T-helper 2 cell treated with Interferon-gamma antibody and Interleukin-4, amounts not matched to agents 100 ng/mL and 5 ng/mL, for 36 hours (primary cell): ENCODE results near the gene WNT9B. TPM values are rescaled to one million over a fixed set of nuclear protein-coding genes. Genes with fewer than 3 reads are reported as not detected.

ENCODE experiments used
- intact Hi-C: fragments of 100-400 bp; cut with micrococcal nuclease; formaldehyde crosslinking; loops from one replicate; pipeline ENCODE4 v1.15.1; 2023
- total RNA-seq: library from RNA; stranded (reverse); gene quantifications from 2 replicates; pipeline ENCODE4 v1.2.3, GENCODE V29; 2022

WNT9B gene
- total RNA-seq, 1 donor from 2014 or later = not detected

DNA sequence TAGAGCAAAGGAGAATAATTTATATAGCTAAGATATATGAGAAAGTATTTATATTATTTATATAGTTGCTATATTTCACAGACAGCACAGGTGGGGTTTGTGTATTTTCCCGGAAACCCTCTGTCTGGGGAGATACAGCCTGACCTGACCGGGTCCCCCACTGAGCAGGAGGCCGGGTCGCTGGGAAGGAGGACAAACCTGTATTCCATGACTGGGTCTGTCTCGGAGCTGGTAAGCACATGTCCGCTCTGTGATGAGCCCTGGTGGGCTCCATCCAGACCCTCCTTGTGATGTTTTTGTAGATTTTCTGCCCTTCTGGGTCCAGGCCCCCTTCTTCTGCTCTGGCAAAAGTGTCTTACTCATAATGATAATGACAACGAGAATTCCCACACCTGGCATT lies 27.7 kb downstream of the WNT9B start:
- intact Hi-C loops = no loop called here

DNA sequence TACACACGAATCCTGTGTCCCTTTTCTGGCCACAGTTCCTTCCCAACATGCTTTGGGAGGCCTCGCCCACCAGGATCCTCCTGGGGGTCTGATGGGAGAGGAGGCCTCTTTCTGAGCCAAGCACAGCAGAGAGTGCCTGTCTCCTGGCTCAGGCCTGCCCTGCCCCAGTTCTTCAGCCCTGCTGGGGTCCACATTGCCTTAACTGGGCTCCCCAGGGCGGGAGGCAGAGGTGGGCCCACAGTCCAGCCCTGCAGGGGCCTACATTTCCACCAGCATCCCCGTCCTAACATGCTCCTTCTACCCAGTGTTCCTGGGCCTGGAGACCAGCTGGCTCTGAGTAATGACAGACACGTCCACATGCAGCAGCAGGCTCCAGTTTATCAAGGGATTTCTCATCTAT lies 29.6 kb downstream of the WNT9B start:
- intact Hi-C loops = no loop called here

DNA sequence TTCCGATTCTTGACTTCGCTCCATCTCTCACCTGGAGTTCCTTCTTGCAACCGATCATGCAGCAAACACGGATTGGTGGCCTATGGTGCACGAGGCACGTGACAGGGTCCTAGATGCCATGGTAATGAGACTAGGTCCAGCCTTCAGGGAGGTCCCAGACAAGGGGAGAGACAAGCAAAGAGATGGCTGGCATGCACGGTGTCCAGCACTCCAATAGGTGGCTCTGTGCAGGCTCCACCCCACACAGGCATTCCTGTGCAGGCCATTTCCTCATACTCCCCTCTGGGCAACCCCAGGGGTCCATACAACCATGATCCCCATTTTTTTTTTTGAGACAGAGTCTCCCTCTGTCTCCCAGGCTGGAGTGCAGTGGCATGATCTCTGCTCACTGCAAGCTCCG lies 31.3 kb downstream of the WNT9B start:
- intact Hi-C loops = no loop called here

DNA sequence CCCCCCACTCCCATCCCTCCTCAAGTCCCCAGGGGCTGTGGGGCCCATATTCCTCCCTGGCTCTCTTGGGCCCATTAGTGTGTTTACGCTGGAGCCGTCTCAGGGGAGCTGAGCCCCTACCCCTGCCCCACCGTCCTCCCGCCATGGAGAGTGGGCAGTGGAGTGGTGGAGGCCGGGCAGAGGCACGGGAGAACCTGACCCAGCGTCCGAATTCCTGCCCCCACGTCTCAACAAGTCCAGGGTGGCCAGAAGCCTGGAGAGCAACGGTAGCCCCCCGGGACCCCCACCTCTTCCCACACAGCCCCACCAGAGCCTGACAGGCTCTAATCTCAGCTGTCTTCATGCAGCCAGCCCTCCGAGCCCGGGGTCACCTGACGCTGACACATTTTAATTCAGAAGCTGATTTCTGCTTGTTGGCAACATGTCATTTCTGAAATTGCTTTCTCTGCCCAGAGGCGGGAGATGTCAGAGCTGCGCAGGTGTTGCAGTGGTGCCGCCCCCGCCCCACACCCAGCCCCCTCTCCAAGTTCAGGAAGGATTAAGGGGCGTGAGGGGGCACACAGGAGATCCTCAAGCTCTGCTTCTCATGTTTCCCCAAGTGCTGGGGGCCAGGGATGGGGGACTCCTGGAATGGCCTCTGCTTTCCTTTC lies 32.6 kb downstream of the WNT9B start:
- intact Hi-C loops = no loop called here

DNA sequence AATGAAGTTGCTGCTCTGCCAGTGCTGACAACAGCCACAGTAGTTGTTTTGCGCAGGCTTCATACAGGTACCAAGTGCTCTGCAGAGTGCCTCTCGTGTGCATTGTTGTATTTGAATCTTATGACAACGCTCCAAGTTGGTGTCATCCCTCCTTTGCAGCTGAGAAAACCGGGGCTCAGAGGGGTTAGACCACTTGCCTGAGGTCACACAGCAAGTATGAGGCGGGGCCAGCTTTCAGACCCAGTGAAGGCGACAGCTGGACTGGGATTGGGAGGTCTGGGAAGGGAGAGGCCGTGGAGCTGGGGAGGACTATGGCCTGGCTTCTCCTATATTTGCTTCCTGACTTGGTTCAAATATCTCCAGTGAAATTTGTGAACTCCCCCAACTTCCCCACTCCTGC lies 33.2 kb downstream of the WNT9B start:
- intact Hi-C loops = no loop called here

DNA sequence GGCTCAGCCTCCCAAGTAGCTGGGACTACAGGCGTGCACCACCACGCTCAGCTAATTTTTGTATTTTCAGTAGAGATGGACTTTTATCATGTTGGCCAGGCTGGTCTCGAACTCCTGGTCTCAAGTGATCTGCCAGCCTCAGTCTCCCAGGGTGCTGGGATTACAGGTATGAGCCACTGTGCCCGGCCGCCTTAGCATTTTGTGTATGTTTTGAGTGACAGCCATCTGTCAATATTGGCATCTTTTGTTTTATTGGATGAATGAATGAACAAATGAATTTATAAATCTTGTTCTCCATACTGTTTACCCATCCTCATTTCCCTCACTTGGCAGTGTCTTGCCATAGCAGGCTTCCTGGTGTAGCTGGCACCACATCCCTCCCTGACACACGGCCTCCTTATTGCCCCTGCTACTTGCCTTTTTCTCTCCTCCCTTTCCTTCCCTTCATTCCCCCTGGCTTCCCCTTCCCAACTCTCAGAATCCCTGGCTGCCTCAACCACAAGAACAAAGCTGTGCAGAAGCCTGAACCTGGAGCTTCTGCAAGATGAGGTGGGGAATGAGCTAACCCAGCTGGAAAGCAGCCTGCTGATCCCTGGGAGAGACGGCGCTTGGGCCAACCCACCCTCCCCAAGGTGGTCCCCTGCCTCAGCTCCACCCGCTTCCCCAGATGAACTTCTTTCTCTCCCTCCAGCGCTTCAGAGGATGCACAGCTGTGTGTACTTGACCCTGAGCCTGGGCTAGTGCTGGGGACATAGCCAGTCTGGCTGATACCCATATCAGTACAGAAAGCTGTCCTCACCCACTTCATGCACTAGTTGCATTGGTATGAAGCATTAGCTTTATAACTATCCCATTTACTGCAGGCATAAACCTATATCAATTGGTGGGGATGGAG lies 34.3 kb downstream of the WNT9B start:
- intact Hi-C loops = no loop called here

DNA sequence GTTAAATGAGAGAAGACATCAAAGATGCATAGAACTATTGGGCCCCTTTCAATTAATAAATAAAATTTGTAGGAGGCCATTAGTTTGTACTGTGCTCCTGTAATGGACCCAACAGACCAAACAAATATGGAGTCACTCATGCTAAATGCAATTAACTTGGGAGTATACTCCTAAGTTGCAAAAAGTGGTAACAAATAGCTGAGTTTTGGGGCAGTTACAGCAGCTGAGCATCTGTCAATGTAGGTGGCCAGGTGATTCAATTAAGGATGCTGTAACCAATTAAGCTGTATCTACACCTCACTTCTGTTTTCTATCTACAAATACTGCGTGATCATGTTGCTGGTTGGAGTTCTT lies 34.9 kb downstream of the WNT9B start:
- intact Hi-C loops = no loop called here

DNA sequence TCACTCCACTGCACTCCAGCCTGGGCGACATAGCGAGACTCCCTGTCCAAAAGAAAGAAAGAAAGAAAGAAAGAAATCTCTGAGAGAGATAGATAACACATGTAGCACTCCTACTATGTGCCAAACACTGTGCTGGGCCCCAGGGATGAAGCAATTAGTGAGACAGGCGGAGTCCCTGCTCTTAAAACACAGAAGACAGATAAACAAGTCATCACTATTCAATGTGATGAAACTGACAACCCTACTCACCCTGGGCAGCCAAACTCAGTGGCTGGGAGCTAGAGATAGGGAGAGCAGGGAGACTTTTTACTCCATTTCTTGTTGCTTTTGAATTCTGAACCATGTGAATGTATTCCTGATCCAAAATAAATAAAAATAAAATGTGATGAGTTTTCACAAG lies 36.3 kb downstream of the WNT9B start:
- intact Hi-C loops = no loop called here

DNA sequence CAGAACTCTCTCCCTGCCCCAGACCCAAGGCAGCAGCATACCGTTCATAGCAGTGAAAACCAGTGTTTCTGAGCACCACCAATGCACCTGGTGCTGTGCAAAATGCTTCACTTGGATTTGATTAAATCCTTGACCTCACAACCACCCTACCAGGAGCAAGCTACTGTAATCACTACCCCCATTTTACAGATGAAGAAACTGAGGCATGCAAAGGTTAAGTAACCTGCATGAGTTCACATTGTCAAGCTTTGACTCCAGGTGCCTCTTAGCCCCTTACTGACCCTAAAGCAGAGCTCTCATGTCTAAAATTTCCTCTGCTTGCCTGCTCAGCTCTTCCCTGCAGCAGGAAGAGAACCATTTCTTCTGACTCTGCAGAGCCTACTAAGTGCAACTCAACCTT lies 37.3 kb downstream of the WNT9B start:
- intact Hi-C loops = no loop called here

DNA sequence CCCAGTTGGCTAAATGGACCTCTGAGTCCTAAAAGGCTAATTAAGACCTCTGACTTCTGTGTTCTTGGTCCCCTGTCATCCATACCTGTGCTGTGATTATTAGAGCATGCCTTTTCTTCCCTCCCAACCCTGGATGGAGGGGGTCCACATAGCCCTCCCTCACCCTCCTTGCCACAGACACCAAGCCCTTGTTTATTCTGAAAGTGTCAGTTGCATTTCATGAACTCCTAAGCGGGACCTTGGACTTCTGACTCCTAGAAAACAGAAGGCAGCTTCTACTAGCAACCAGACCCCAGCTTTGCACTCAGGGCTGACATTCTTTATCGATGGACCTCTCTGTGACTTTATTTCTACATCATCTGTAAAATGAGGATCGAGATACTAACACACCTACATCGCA lies 38.1 kb downstream of the WNT9B start:
- intact Hi-C loops = no loop called here

DNA sequence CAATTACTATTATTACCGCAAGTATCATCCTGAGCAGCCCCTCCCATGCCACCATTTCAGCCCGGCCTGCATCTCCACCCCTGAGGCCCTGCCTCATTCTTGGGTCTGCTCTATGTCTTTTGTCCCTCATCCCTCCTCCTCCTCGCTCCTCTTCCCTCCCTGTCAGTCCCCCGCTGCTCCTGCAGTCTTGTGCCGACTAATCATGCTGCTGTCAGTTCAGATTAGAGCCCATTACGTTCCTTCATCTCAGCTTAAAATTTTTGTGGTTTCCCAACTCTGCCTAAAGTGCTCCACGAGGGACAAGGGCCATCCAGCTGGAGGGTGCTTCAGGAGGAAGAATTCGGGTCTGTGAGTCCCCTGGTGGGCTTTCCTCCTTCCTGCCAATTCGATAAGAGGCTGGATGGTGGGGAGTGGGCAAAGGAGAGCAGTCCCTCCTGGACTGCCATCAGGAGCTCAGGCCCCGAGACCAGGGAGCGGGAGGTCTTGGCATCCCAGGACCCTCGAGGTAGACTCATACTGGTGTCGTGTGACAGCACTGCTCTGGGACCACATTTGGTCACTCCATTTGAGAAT lies 38.7 kb downstream of the WNT9B start:
- intact Hi-C loops = no loop called here

DNA sequence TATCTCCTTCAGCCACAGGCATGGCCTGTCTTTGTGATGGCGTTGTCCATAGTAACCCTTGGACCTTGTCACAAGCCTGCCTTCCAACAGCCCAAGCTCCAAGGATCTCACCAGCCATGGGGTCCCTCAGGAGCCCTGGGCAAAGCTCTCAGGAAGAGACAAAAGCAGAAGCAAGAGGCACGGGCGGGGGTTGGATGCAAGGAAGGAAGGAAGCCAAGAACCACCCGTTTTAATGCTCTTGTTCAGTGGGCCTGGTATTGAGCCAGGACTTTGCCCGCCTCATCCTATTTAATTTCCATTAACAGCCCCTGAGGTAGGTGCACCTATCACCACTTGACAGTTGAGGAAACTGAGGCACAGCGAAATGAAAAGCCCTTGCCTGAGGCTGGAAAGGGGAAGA lies 39.3 kb downstream of the WNT9B start:
- intact Hi-C loops = no loop called here

DNA sequence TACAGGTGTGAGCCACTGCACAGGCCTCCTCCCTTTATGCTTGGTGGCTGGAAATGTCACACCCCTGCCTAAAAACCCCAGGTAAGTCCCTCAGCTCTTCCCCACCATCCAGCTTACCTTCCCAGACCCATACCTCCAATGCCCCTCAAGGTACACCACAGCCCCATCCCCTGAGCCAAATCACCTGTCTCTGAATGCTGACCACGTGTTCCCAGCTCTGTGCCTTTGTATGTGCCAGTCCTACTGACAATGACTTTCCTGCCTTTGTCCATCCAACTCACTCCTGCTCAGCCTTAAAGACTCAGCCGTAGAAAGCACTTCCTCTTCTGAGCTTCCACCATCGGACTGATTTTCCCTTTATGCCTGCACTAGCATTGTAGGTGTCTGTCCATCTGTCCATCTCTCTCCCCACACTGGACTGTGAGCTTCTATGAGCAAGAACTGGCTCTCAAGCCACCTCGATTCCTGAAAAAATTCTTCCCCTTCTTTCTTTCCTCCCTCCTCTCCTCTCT lies 40.9 kb downstream of the WNT9B start:
- intact Hi-C loops = no loop called here

DNA sequence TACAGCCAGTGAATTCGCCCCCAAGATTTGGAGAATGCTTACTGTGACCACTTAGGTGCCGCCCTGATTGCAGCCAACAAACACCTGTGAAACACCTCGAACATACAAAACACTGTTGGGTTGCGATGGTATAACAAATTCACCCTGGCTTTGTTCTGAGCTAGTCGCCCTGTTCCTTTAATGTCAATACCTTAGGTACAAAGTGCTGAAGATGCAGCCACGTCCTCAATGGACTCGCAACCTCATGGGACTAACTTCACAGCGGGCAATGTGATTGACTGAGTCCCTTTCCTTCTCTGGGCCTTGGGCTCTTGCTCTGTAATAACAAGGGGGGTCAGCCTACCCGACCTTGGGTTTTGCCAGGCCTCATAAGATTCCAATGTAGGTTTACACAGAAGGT lies 42.6 kb downstream of the WNT9B start:
- intact Hi-C loops = no loop called here

DNA sequence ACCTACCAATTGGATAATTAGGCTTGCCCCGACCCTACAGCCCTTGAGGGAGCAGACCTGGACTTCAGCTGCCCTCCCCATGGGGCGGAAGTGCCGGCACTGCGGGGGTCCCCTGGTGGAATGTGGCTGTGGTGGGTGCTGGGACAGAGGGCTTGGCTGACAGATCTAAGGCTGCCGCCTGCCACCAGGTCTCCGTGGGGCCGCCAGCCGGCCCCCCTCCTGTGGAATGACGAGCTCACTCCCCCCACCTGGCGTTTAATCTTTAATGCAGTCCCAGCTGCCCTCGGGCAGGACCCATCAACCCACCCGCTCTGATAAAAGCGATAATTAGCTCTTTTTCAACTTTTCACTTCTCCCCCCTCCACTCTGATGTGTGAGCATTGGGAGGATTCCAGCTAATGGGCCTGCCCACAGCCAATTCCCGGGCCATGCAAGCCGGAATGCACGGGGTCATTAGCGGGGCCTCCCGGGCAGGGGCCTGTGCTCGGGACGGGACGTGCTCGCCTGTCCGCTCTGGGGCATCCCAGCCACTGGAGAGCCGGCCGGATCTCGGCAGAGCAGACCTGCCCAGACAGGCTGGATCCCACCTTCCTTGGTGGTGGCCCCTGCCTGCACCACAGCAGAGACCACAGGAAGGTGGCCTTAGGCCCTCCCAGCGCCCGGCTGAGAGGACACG lies 43.2 kb downstream of the WNT9B start:
- intact Hi-C loops = no loop called here

DNA sequence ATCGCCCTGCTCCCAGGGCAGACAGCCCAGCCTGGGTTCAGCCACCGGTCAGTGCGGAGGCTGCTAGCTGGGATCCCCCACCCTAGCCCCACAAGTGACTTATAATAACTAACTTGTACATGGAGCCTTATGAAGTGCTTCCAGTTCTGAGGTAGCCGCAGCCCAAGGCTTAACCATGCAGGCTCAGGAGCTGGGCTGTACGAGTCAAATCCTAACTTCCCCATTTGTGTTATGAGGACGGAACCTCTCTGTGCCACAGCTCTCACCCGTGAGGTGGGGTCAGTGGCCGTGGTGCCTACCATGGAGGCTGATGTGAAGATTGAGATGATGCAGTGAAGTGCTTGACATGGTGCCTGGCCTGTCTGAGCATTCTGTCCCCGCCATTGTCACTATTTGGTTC lies 43.8 kb downstream of the WNT9B start:
- intact Hi-C loops = no loop called here

DNA sequence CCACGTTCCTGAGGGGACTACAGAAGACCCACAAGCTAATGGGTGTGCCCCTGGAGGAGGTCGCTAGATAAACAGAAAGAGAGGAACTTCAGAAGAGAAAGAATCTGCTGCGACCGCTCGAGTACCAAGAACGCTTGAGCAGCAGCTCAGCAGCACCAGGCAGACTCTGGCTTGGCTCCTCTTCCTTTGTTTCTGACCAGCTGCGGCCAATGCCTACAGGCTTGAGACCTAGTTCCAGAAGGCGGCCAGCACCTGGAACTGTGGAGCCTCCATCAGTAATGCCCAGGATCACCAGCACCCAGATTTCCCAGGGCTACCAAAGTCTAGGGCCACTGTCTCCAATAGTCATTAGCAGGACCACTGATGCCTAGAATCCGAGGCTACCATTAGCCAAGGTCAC lies 45.6 kb downstream of the WNT9B start:
- intact Hi-C loops = no loop called here

DNA sequence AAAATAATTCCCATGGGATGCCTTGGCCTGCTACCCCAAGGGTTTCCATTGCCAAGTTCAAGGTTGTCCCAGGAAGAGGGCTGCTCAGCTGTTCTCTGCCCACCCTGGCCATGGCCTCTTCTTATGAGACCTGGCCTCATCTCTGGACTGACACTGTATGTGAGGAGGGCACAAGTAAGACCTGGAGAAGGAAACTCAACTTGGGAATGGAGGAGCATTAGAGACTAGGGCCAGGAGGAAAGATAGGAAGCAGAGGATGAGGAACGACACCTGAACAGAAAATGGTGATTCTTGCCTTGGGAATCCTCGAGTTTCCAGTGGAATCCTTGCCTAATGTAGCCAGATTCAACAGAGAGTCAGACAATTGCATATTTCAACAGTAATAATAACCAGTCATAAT lies 47.0 kb downstream of the WNT9B start:
- intact Hi-C loops = no loop called here

DNA sequence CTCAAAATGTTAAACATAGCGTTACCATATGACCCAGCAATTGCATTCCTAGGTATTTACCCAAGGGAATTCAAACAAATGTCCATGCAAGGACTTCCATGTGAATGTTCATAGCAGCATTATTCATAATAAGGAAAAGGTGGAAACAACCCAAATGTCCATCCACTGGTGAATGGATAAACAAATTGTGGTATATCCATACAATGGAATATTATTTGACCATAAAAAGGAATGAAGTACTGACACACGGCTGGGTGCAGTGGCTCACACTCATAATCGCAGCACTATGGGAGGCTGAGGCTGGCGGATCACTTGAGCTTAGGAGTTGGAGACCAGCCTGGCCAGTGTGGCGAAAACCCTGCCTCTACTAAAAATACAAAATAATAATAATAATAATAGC lies 47.5 kb downstream of the WNT9B start:
- intact Hi-C loops = no loop called here

DNA sequence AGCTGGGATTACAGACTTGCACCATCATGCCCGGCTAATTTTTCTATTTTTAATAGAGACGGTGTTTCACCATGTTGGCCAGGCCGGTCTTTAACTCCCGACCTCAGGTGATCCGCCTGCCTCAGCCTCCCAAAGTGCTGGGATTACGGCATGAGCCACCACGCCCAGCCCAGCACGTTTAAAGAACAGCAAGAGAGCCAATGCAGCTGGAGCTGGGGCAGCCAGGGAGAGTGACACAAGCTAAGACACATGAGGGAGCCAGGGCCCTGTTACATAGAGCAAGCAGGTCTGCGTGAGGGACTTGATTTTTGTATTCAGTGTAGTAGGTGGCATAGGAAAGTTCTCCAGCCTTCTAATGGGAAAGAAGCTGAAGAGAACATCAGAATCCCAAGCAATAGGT lies 49.9 kb downstream of the WNT9B start:
- intact Hi-C loops = no loop called here

DNA sequence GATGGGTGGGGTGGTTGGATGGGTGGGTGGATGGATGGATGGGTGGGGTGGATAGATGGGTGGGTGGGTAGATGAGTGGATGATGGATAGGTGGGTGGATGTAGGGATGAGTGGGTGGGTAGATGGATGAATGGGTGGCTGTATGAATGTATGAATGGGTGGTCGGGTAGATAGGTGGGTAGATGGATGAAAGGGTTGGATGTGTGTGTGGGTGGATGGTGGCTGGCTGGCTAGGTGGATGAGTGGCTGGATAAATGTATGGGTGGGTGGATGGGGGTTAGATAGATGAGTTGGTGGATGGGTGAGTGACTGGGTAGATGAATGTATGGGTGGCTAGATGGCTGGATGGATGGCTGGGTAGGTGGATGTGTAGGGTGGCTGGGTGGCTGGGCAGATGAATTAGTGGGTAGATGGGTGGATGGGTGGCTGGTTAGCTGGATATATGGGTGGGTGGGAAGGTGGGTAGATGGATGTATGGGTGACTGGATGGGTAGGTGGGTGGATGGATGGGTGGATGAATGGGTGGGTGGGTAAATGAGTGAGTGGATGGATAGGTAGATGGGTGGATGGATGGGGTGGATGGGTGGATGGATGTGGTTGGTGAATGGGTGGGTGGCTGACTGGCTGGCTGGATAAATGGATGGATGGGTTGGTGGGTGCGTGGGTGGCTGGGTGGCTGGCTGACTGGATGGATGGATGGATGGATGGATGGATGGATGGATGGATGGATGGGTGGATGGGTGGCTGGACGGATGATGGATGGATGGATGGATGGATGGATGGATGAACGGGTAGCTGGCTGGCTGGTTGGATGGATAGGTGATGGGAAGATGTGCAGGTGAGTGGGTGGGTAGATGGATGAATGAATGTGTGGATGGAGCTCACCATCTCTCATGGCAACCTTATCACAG lies 52.6 kb downstream of the WNT9B start:
- intact Hi-C loops = no loop called here
